ENCODE measurements around the gene KIF3A.

KIF3A gene

DNA sequence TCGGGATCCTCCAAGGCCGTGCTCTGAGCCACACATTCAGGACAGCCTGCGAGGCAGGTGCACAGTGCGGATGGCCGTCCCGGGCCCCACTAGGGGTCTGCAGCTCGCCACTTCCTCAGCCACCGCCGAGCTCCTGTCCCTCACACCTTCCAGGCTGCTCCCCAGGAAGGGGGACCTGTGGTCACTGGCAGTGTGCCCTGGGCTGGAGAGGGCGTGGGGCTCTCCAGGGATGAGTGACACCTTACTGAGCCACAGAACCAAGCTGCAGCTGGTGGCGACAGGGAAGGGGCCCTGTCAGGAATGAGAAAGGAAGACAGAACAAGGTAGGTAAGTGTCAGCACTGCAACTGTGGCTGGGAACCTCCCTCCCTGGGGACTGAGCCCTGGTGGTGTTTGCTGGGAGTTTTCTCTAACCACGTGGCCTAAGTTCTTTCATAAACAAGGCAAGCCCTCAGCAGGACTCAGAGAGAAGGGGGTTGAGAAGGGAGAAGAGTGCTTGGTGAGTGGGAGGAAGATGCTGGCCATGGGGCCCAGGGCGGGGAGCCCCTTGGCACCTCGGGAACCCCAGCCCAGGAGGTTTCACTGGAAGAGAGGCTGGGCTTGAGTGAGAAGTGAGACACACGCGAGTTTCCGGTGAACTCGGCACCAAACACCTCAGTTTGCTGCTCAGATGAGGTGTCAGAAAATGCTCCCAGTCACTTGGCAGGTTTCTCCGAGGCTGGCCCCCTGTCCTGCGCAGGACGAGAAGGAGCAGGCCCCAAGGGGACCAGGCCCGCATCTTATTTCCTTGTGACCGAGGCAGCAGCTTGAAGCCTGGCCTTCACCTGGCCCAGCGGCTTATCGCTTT lies 74.2 kb downstream of the KIF3A start:
- H3K4me3 ChIP-seq (ENCODE audit: low read length) = no peak overlapping the region
- TF ChIP-seq, protein P1, sequence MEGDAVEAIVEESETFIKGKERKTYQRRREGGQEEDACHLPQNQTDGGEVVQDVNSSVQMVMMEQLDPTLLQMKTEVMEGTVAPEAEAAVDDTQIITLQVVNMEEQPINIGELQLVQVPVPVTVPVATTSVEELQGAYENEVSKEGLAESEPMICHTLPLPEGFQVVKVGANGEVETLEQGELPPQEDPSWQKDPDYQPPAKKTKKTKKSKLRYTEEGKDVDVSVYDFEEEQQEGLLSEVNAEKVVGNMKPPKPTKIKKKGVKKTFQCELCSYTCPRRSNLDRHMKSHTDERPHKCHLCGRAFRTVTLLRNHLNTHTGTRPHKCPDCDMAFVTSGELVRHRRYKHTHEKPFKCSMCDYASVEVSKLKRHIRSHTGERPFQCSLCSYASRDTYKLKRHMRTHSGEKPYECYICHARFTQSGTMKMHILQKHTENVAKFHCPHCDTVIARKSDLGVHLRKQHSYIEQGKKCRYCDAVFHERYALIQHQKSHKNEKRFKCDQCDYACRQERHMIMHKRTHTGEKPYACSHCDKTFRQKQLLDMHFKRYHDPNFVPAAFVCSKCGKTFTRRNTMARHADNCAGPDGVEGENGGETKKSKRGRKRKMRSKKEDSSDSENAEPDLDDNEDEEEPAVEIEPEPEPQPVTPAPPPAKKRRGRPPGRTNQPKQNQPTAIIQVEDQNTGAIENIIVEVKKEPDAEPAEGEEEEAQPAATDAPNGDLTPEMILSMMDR (conservative IDR thresholded peaks at IDR 0.05; ENCODE audit: low read depth, low read length) = no peak
- no peak for DNase-seq (ENCODE audit: low read depth)

DNA sequence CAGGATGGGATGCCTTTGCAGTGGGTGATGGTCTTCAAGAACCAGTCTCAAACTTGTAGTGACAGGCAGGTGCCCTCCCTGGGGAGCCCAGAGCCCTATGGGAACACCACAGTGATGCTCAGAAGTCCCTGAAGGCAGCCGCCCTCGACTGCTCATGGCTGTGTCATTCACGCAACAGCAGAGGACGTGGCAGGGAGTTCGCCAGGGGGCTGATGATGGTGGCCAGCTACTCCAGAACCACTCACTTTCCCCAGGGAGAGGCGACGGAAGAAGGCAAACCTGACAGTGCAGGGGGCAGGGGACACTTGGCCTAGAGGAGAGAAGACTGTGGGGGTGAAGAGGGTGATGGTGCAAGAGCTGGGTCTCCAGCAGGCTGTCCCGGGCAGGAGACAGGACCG lies 75.3 kb downstream of the KIF3A start:
- no peak for DNase-seq (ENCODE audit: low read depth)
- TF ChIP-seq, protein P1 (conservative IDR thresholded peaks at IDR 0.05; ENCODE audit: low read depth, low read length) = no peak
- H3K4me3 ChIP-seq (ENCODE audit: low read length) = no peak overlapping the region

DNA sequence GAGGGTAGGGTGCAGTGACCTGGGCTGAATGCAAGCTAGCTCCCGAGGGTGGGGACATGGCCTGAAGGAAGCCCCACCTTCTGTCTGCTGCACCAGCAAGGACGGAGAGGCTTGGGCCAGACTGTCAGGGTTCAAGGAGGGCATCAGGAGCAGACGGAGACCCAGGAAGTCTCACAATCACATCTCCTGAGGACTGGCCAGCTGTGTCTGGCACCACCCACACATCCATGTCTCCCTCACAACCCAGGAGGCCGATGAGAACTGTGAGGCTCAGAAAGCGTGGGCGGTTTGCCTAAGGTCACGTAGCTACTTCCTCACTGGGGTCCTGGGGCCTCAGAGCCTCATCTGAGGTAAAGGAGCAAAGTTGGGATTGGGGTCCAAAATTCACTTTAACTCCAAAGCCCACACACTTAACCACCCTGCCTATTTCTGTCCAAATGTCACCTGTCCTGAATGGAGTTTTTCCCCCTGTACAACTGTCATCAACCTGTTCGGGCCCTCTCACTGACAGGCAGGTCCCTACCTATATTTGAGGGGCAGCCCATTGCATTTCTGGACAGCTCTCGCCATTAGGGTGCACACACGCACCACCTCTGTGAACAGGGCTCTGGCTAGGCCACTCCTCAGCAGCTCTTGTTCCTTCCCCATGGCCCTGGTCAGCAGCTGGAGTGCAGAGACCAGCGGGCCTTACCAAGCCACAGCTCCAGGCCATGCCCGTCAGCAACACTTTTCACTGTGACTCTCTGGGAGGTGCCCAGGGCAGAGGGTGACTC lies 75.9 kb downstream of the KIF3A start:
- TF ChIP-seq, protein P1 (conservative IDR thresholded peaks at IDR 0.05; ENCODE audit: low read depth, low read length) = no peak
- H3K4me3 ChIP-seq (ENCODE audit: low read length) = no peak overlapping the region
- no peak for DNase-seq (ENCODE audit: low read depth)

DNA sequence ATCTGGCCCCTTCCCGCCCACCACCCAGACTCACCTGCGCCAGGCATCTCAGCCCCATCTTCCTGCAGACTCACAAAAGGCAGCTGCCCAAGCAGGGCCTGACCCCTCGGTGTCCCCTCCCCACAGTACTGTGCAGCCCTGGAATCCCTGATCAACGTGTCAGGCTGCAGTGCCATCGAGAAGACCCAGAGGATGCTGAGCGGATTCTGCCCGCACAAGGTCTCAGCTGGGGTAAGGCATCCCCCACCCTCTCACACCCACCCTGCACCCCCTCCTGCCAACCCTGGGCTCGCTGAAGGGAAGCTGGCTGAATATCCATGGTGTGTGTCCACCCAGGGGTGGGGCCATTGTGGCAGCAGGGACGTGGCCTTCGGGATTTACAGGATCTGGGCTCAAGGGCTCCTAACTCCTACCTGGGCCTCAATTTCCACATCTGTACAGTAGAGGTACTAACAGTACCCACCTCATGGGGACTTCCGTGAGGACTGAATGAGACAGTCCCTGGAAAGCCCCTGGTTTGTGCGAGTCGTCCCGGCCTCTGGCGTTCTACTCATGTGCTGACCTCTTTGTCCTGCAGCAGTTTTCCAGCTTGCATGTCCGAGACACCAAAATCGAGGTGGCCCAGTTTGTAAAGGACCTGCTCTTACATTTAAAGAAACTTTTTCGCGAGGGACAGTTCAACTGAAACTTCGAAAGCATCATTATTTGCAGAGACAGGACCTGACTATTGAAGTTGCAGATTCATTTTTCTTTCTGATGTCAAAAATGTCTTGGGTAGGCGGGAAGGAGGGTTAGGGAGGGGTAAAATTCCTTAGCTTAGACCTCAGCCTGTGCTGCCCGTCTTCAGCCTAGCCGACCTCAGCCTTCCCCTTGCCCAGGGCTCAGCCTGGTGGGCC lies 77.5 kb downstream of the KIF3A start:
- H3K4me3 ChIP-seq (ENCODE audit: low read length) = no peak overlapping the region
- TF ChIP-seq, protein P1 (conservative IDR thresholded peaks at IDR 0.05; ENCODE audit: low read depth, low read length) = no peak
- no peak for DNase-seq (ENCODE audit: low read depth)

DNA sequence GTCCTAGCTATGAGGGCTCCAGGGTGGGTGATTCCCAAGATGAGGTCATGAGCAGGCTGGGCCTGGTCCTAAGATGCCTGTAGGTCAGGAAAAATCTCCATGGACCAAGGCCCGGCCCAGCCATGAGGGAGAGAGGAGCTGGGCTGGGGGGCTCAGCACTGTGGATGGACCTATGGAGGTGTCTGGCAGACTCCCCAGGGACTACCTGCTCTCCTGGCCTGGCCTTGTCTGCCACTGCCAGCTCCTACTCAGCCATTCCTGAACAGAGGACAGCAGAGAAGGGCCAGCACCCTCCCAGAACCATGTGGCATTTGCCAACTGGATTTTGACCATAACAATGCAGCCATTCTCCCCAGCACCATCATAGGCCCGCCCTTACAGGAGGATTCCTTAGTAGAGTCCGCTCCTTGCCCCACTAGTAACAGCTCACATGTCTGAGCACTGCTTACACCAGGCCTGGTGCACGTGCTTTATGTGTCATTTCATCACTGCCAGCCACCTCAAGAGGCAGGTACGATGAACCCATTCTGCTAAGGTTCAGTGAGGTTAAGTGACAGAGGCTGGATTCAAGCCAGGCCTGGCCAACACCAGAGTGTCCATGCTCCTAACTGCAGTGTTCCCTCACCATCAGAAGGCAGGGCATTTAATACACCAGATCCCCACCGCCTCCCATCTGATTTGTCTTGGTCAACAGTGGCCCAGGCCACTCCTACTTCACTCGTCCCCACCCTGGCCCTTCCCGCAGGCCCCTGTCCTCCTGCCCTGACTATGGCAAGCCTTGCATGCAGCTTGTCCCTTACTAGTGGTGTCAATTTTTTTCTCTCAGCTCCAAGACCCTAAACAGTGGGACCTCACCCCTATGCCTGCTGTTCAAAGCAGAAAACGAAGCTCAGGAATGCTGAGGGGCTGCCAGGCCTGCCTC lies 78.7 kb downstream of the KIF3A start:
- H3K4me3 ChIP-seq (ENCODE audit: low read length) = no peak overlapping the region
- DNase-seq (ENCODE audit: low read depth) = no peak
- TF ChIP-seq, protein P1 (conservative IDR thresholded peaks at IDR 0.05; ENCODE audit: low read depth, low read length) = no peak
